ENCODE measurements around the gene BMPR1A. TPM values are rescaled to one million over a fixed set of nuclear protein-coding genes. Genes with fewer than 3 reads are reported as not detected.

BMPR1A gene
- total and polyA plus RNA-seq, 9 of the 15 experiments (the other 6 are each of a cell fraction or from before 2014, with no cell fraction given): 1.6 to 17.5 (median 9.1) TPM

DNA sequence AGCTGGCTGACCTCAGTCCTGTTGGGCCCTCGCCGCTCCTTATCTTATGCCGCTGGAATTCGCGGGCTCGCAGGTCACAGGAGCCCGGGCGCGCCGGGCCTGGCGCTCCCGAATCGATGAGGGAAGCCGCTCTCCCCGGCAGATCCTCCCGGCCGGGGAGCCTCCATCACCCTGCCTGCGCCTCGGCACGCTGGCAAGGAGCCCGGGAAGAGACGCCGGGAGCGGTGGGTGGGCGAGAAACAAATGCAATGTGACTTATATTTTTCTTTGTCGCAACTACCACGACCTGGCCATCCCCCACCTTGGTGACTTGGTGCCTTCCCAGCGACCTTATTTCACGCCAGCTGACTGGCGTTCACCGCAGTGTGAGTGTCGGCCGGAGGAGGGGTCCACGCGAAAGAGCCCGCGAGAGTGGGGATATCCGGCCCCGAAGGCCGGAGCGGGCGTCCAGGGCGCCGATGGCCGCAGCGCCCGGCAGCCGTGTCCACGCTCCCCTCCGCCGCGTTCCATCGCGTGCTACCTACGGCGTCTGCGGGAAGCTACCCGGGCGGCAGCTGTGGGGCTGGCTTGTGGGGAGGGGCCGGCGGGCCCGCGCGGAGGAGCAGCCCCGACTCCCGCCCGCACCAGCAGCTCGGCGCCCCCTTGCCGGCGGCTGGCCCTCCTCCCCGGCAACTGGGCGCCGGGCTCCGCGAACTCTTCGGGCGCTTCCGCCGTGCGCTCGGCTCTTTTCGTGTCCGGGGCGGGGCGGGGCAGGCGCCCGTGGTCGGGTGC is 494 bp upstream of the BMPR1A start (continued):
- peak; percentile 55; the same call in 1 of the 2 replicates for TF ChIP-seq GABPB1 (CRISPR knock-in tag; IDR thresholded peaks at IDR 0.05)
- peak; percentile 42 for TF ChIP-seq E2F8 (IDR thresholded peaks at IDR 0.05; ENCODE audit: low read depth, partially characterized antibody)
- TF ChIP-seq ZNF263 (CRISPR knock-in tag; IDR thresholded peaks at IDR 0.05; ENCODE audit: borderline replicate concordance): no peak
- TF ChIP-seq NCOA1 (IDR thresholded peaks at IDR 0.05; ENCODE audit: low read depth): no peak
- TF ChIP-seq ZNF592 (IDR thresholded peaks at IDR 0.05): no peak
- TF ChIP-seq NR2C1 (IDR thresholded peaks at IDR 0.05): no peak
- TF ChIP-seq NR2C1 (tag; IDR thresholded peaks at IDR 0.05): peak; percentile 47; the same call in 1 of the 2 replicates
- peak; percentile 47; the same call in 1 of the 2 replicates for TF ChIP-seq SAFB (IDR thresholded peaks at IDR 0.05; ENCODE audit: borderline replicate concordance, low read depth, low read length)
- no peak for TF ChIP-seq JUNB (CRISPR knock-in tag; conservative IDR thresholded peaks at IDR 0.05)
- 0 out of 2 replicates have a peak, but pooled peaks have one; percentile 36 for TF ChIP-seq ATF6 (CRISPR knock-in tag; IDR thresholded peaks at IDR 0.05)
- TF ChIP-seq SREBF1 (IDR thresholded peaks at IDR 0.05; ENCODE audit: borderline replicate concordance, low read depth, low read length): no peak
- TF ChIP-seq RAD51 (IDR thresholded peaks at IDR 0.05; ENCODE audit: borderline replicate concordance, low read depth): no peak

Data from K562 (cell line).